Measurements from ENCODE around the gene IL27RA.

DNA sequence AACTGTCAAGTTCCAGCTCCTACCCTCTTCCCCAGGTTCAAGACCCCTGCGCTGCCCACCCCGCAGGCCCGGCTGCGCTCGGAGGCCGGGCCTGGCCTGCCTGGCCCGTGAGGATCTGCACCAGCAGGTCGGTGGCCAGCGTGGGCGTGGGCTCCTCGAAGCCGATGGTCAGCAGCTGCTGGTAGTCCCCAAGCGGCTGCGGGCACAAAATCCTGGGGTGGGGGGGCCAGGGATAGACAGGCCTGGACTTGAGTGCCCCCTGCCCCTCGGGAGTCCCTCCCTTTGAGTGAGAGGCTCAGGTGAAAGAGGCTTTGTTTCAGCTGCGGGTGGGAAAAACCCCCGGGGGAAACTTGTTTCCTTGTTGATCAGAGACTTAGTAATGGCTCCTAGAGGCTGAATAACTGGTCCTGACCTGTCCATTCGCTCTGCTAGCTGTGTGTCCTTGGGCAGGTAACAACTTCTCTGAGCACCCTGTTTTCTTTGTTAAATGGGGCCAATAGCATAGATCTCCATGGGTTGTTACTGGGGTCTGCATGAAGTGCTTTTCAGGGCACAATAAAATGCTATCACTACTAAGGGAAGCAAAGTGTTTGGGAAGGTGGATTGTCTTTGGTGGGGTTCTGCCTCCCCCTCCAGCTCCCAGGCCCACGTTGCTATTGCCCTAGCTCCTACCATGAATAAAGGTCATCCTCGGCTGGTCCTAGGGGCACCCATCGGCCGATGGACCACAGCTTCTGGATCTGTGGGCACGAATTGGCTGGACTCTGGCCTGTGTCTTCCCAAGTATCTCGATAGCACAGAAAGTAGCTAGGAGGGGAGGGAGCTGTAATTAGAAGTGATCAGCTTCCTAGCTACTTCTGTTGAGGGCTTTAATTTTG, 50.5 kb downstream of the IL27RA start:
- TF ChIP-seq, protein P1, sequence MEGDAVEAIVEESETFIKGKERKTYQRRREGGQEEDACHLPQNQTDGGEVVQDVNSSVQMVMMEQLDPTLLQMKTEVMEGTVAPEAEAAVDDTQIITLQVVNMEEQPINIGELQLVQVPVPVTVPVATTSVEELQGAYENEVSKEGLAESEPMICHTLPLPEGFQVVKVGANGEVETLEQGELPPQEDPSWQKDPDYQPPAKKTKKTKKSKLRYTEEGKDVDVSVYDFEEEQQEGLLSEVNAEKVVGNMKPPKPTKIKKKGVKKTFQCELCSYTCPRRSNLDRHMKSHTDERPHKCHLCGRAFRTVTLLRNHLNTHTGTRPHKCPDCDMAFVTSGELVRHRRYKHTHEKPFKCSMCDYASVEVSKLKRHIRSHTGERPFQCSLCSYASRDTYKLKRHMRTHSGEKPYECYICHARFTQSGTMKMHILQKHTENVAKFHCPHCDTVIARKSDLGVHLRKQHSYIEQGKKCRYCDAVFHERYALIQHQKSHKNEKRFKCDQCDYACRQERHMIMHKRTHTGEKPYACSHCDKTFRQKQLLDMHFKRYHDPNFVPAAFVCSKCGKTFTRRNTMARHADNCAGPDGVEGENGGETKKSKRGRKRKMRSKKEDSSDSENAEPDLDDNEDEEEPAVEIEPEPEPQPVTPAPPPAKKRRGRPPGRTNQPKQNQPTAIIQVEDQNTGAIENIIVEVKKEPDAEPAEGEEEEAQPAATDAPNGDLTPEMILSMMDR (IDR thresholded peaks at IDR 0.05): no peak
- TF ChIP-seq POLR2A (IDR thresholded peaks at IDR 0.05) (no peak), POLR2AphosphoS5 (IDR thresholded peaks at IDR 0.05; ENCODE audit: insufficient read depth in 1 of 2, low read depth in 1 of 2) (peak in 1 of 2 donors; percentile 80)

All from vagina (tissue), 2 donors.